Hepatocyte (in vitro differentiated cells): ENCODE data around the gene TEKT2. TPM values are rescaled to one million over a fixed set of nuclear protein-coding genes. Genes with fewer than 3 reads are reported as not detected.

Experiments
- DNase-seq: peaks from one replicate; pipeline ENCODE4 v3.0.0-alpha.2; 2016; ENCODE audit warnings: low spot score
- H2AFZ ChIP-seq: fragments of 200-600 bp; sonication (generic); 2 replicates; pipeline ENCODE4 v1.6.0; 2016; ENCODE audit warnings: antibody characterized with exemption, mild to moderate bottlenecking
- H3K27ac ChIP-seq: fragments of 200-600 bp; sonication (generic); 2 replicates; pipeline ENCODE4 v1.5.1; 2016; ENCODE audit warnings: mild to moderate bottlenecking
- H3K27me3 ChIP-seq: fragments of 200-600 bp; sonication (generic); 2 replicates; pipeline ENCODE4 v1.6.1; 2016
- H3K36me3 ChIP-seq: fragments of 200-600 bp; sonication (generic); replicated peaks from 2 replicates; pipeline ENCODE4 v1.5.1; 2016; ENCODE audit warnings: low read depth; ENCODE audit not compliant: insufficient read depth
- H3K4me1 ChIP-seq: fragments of 200-600 bp; sonication (generic); 2 replicates; pipeline ENCODE4 v1.5.1; 2016; ENCODE audit warnings: mild to moderate bottlenecking, moderate library complexity; ENCODE audit not compliant: insufficient read depth
- H3K4me2 ChIP-seq: fragments of 200-600 bp; sonication (generic); 2 replicates; pipeline ENCODE4 v1.6.0; 2016
- H3K4me3 ChIP-seq: fragments of 200-600 bp; sonication (generic); 2 replicates; pipeline ENCODE4 v1.5.1; 2016; ENCODE audit warnings: mild to moderate bottlenecking
- H3K79me2 ChIP-seq: fragments of 200-600 bp; sonication (generic); 2 replicates; pipeline ENCODE4 v1.6.0; 2017; ENCODE audit warnings: mild to moderate bottlenecking
- H3K9me2 ChIP-seq: fragments of 200-600 bp; sonication (generic); replicated peaks from 2 replicates; pipeline ENCODE4 v1.6.0; 2017; ENCODE audit warnings: mild to moderate bottlenecking; ENCODE audit not compliant: insufficient read depth
- H3K9me3 ChIP-seq: fragments of 200-600 bp; sonication (generic); 2 replicates; pipeline ENCODE4 v1.5.1; 2016; ENCODE audit warnings: low read depth, mild to moderate bottlenecking
- H4K20me1 ChIP-seq: fragments of 200-600 bp; sonication (generic); 2 replicates; pipeline ENCODE4 v1.6.0; 2016; ENCODE audit warnings: mild to moderate bottlenecking; ENCODE audit not compliant: insufficient read depth, poor library complexity, severe bottlenecking
- CTCF ChIP-seq: fragments of 200-600 bp; sonication (generic); IDR thresholded peaks from 2 replicates; pipeline ENCODE4 v1.5.1; 2016; ENCODE audit warnings: antibody characterized with exemption, mild to moderate bottlenecking; ENCODE audit not compliant: poor library complexity
- EZH2 ChIP-seq: fragments of 200-600 bp; sonication (generic); IDR thresholded peaks from 2 replicates; pipeline ENCODE4 v1.6.1; 2016; ENCODE audit warnings: antibody characterized with exemption, mild to moderate bottlenecking, borderline replicate concordance
- EZH2phosphoT487 ChIP-seq: fragments of 200-600 bp; sonication (generic); IDR thresholded peaks from one replicate; pipeline ENCODE4 v1.6.1; 2018; ENCODE audit warnings: antibody characterized with exemption, mild to moderate bottlenecking, low read depth, moderate library complexity; ENCODE audit not compliant: unreplicated experiment, severe bottlenecking
- WGBS: methylation state at CpG from one replicate; pipeline ENCODE4 v1.1.6; 2016; ENCODE audit warnings: low lambda C conversion rate; ENCODE audit errors: missing lambda C conversion rate; 5-methylcytosine and 5-hydroxymethylcytosine counted together
- polyA plus RNA-seq: library from polyadenylated mRNA; unstranded; fragments of >200 nt; fragmentation: Nextera tagmentation; extraction: Ambion mirVana; gene quantifications from 2 replicates; pipeline ENCODE4 v1.2.1, GENCODE V29; 2016
- total RNA-seq: library from RNA; depleted of rRNA; stranded (reverse); fragments of >200 nt; gene quantifications from 2 replicates; pipeline ENCODE4 v1.2.3, GENCODE V29; 2014

Gene TEKT2
- total and polyA plus RNA-seq, 2 experiments from 2014 or later, result 1.1 to 1.4 TPM

GRCh38 chr1:36086529-36087232 is 2.8 kb downstream of the TEKT2 start:
- no peaks in the 10 kb centered on the region for H3K27me3 ChIP-seq
- TF ChIP-seq CTCF (no peak), EZH2 (no peak), EZH2phosphoT487 (no peak)
- H3K27ac ChIP-seq, result no peak overlapping the region
- peaks cover 27% of the 10 kb centered on the region for H3K79me2 ChIP-seq
- peaks cover 3% of the 10 kb centered on the region for H4K20me1 ChIP-seq
- no peaks in the 10 kb centered on the region for H3K36me3 ChIP-seq
- H3K4me2 ChIP-seq, result no peak overlapping the region
- DNase-seq, result no peak
- no peaks in the 10 kb centered on the region for H3K9me3 ChIP-seq
- H2AFZ ChIP-seq, result no peak overlapping the region
- no peaks in the 10 kb centered on the region for H3K9me2 ChIP-seq
- WGBS, result 91% methylated on average over 12 of the region's 12 CpGs
- peaks cover 19% of the 10 kb centered on the region for H3K4me1 ChIP-seq
- no peak overlapping the region for H3K4me3 ChIP-seq

- Histone ChIP-seq H3K4me3 (no peak overlapping the region), H3K4me2 (no peak overlapping the region), H3K4me1 (peaks cover 19% of the 10 kb centered on the region), H3K27ac (no peak overlapping the region), H3K27me3 (no peaks in the 10 kb centered on the region), H3K36me3 (no peaks in the 10 kb centered on the region), H3K9me2 (no peaks in the 10 kb centered on the region), H3K79me2 (peaks cover 27% of the 10 kb centered on the region), H4K20me1 (peaks cover 3% of the 10 kb centered on the region), H3K9me3 (no peaks in the 10 kb centered on the region), H2AFZ (no peak overlapping the region)
- TF ChIP-seq CTCF (no peak), EZH2phosphoT487 (no peak), EZH2 (no peak)
- 93% methylated on average over 28 of the region's 31 CpGs for WGBS
- no peak for DNase-seq
Measured at GRCh38 chr1:36087233-36088123, 3.6 kb downstream of the TEKT2 start.

GRCh38 chr1:36088265-36088576 is 4.3 kb downstream of the TEKT2 start:
- no peaks in the 10 kb centered on the region for H3K9me2 ChIP-seq
- H3K4me3 ChIP-seq, result peak overlapping the region; percentile 25
- TF ChIP-seq EZH2 (no peak), CTCF (no peak), EZH2phosphoT487 (no peak)
- no peaks in the 10 kb centered on the region for H3K9me3 ChIP-seq
- peaks cover 27% of the 10 kb centered on the region for H3K79me2 ChIP-seq
- H4K20me1 ChIP-seq, result peaks cover 3% of the 10 kb centered on the region
- H3K27me3 ChIP-seq, result no peaks in the 10 kb centered on the region
- DNase-seq, result no peak
- 31% methylated on average over 3 of the region's 8 CpGs for WGBS
- peak overlapping the region; percentile 93 for H3K4me2 ChIP-seq
- H3K27ac ChIP-seq, result peak overlapping the region; percentile 53
- no peaks in the 10 kb centered on the region for H3K36me3 ChIP-seq
- peak overlapping the region; percentile 99 for H2AFZ ChIP-seq
- peaks cover 19% of the 10 kb centered on the region for H3K4me1 ChIP-seq
